GM19099 (cell line): Measurements from ENCODE around the gene COA8.

Experiments
- POLR2A ChIP-seq: IDR thresholded peaks from 3 replicates; pipeline ENCODE4 v1.6.1; 2011; ENCODE audit warnings: low read depth; ENCODE audit not compliant: insufficient read length; ENCODE audit errors: extremely low read depth

COA8 gene

DNA sequence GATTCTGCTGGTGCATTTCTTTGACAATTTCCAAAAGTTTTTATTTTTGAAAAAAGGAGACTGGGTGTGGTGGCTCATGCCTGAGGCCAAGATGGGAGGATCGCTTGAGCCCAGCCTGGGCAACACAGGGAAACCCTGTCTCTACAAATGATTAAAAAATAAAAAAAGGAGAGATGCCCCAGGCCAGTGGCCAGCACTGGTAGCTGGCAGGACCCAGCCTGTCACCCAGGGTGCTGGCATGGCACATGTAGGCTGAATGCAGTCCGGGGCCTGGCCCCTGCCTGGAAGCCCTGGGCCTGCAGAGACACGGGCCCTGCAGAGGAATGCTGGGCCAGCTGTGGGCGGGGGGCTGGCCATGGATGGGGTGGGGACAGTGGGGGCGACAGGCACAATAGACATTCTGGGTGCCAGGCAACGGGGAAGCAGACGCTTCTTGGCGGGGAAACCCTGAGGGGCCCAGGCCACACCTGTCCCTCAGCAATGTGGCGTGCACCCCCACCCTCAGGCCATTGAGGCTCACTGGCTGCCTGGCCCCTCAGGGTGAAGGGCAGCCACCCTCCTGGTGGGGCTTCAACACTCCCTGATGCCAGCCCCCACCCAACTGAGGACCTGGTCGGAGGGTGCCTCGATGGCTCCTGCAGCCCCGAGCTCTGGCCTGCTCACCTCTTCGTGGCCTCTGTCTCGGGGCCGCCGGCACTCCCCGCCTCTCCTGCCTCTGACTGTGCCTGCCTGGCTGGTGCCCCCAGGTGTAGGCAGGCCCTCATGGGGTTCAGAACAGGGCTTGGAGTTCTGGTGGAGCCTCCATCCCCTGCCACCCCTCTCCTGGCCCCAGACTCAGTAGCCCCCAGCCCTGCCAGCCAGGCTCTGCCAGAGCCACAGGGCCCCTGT, 21.7 kb upstream of the COA8 start:
- no peak for TF ChIP-seq POLR2A

DNA sequence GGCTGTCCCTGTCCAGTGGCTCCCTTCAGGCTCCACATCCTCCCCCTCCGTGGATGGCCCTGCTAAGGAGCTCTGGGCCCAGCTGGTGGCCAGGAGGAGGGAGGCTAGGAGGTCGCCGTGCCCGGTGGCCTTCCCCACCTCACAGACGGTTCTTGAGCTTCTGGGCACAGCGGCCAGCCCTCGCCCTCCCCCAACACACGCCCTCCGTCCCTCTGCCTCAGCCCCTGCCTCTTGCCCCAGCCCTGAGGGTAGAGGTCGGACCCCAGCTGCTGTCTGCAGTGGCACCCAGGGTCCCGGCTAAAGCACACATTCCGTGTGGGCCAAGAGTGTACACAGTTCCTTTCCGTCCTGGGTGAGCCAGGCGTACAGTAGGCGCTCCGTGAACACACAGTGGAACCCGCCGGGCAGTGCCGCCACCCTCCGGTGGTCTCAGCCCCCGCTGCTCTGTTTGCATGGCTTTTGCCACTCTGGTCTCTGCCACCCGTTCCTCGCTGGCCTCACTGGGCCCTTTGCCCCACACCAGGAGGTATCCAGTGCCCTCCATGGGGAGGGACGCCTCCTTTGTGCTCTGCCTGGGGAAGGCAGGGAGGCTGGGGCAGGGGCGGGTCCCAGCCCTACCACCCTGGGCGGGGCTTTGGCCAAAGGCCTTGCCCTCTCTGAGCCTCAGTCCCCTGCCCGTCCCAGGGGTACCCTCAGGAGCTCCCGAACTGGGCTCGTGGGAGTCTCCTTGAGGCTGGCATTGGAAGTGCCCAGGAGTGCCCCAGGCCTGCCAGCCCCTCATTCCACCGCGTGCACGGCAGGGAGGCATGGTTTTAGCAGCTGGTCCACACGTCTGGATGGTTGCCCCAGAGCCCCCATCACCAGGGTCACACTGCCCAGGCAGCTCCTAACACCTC, 20.8 kb upstream of the COA8 start:
- no peak for TF ChIP-seq POLR2A

DNA sequence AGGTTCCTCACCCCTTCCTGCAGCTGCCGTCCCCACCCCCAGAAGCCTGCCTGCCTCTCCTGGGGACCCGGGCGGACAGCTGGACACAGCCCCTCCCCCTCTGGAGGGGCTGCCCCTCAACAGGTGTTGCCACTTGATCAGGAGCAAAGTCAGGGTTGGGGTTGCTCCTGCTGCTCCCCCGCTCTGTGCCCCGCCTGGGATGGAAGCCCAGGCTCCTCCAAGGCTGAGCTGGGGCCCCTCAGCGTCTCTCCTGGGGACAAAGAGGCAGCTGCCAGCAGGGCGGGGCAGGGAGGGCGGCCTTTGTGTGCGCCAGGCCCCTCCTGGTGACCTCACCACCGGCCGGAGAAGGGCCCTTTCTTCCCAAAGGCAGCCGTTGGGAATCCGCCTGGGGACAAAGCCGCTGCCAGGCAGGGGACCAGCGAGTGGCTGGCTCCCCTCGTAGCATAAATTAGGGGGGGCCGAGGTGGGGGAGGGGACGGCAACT, 20.1 kb upstream of the COA8 start:
- no peak for TF ChIP-seq POLR2A

- TF ChIP-seq POLR2A, result no peak
These were observed 19.6 kb upstream of the COA8 start for GRCh38 chr14:103543140-103543539.

DNA sequence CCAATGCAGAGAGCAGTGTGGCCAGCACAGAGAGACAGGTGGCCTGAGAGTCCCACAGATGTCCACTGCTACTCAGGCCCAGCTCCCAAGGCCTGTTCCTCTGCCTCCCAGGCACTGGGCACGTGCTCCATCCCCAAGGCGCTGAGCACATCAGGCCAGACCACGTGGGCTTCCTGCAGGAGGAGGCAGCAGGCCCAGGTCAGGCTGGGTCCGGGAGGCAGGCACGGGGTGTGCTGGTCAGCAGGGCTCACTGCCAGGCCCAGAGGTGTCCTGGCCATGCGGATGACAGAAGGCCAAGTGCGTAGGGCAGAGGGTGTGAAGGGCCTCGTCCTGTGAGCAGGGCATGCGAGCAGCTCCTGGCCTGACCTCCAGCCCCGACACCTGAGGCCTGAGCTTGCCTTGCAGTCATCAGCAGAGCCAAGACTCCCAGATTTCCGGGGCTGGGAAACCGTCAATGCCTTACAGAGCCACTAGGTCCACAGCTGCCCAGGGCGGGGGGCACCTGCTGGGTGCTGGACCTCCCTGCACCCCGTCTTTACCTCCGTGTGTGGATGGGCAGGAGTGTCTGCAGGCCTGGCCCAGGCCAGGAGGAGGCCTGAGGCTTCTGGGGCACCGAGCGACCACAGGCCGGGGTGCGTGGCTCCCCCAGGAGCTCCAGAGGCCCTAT, 18.9 kb upstream of the COA8 start:
- no peak for TF ChIP-seq POLR2A

GRCh38 chr14:103544388-103545218, 18.2 kb upstream of the COA8 start:
- no peak for TF ChIP-seq POLR2A

GRCh38 chr14:103545219-103545914, 17.4 kb upstream of the COA8 start:
- TF ChIP-seq POLR2A, result no peak

GRCh38 chr14:103545915-103546651, 16.7 kb upstream of the COA8 start:
- TF ChIP-seq POLR2A, result no peak

- no peak for TF ChIP-seq POLR2A
These were observed 15.9 kb upstream of the COA8 start for GRCh38 chr14:103546652-103547454.

- no peak for TF ChIP-seq POLR2A
These were observed 15.3 kb upstream of the COA8 start for GRCh38 chr14:103547455-103547940.

- no peak for TF ChIP-seq POLR2A
These were observed 14.8 kb upstream of the COA8 start for GRCh38 chr14:103547941-103548462.
